Breast epithelium (tissue), 3 donors: ENCODE measurements around the gene PNPLA1.

Experiments
- CTCF ChIP-seq, 3 donors: fragments of 450-650 bp; IDR thresholded peaks; one replicate each; pipeline ENCODE4 v1.5.1; 2016 to 2017; ENCODE audit warnings: antibody characterized with exemption in 3 of 3, mild to moderate bottlenecking in 3 of 3, moderate library complexity in 3 of 3
- POLR2A ChIP-seq: fragments of 450-650 bp; IDR thresholded peaks from one replicate; pipeline ENCODE4 v1.6.1; 2016; ENCODE audit warnings: antibody characterized with exemption, mild to moderate bottlenecking, moderate library complexity

- no peak for TF ChIP-seq CTCF (IDR thresholded peaks at IDR 0.05)
- TF ChIP-seq POLR2A: no peak
These were observed 73.3 kb downstream of the PNPLA1 start for GRCh38 chr6:36343109-36343680.
